Activated CD4-positive, alpha-beta T cell treated with anti-CD3 and anti-CD28 coated beads, Interleukin-2, amount 10 ng/mL, durations not matched to agents 24 days and 14 days (primary cell): ENCODE results near the gene DEFB119. TPM values are rescaled to one million over a fixed set of nuclear protein-coding genes. Genes with fewer than 3 reads are reported as not detected.
"Not testable (repeated sequence)": the region's sequence is repeated elsewhere in the genome, so short reads cannot be mapped to it uniquely, and the experiment has no call there.

Source experiments
- DNase-seq: peaks from one replicate; pipeline ENCODE4 v3.0.0; 2022
- H3K27ac Mint-ChIP-seq: one replicate; pipeline ENCODE4 v1.8.0; 2022; ENCODE audit warnings: mild to moderate bottlenecking, mixed read lengths
- H3K27me3 Mint-ChIP-seq: one replicate; pipeline ENCODE4 v1.8.0; 2022; ENCODE audit warnings: mixed read lengths
- H3K36me3 Mint-ChIP-seq: one replicate; pipeline ENCODE4 v1.8.0; 2022; ENCODE audit warnings: low read depth, mild to moderate bottlenecking, mixed read lengths
- H3K4me1 Mint-ChIP-seq: one replicate; pipeline ENCODE4 v1.8.0; 2021; ENCODE audit warnings: mixed read lengths
- H3K4me3 Mint-ChIP-seq: one replicate; pipeline ENCODE4 v1.8.0; 2022; ENCODE audit warnings: mild to moderate bottlenecking, moderate library complexity, mixed read lengths
- H3K9me3 Mint-ChIP-seq: one replicate; pipeline ENCODE4 v1.8.0; 2021; ENCODE audit warnings: mixed read lengths
- intact Hi-C: fragments of 100-400 bp; cut with micrococcal nuclease; formaldehyde crosslinking; loops from one replicate; pipeline ENCODE4 v1.15.1; 2023
- total RNA-seq: library from RNA; stranded (reverse); gene quantifications from 2 replicates; pipeline ENCODE4 v1.2.3, GENCODE V29; 2022

DEFB119 gene, protein sequence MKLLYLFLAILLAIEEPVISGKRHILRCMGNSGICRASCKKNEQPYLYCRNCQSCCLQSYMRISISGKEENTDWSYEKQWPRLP
- total RNA-seq = not detected in 2 replicates

GRCh38 chr20:31390490-31390889 is at the start of gene DEFB119:
Gene DEFB119 (minus strand): TSS chr20:31390590. CDS start chr20:31390483, 107 bp downstream.
- H3K4me1 Mint-ChIP-seq = no peaks in the 10 kb centered on the region
- H3K27ac Mint-ChIP-seq = no peak within 1 kb of the TSS
- no peak within 1 kb of the TSS for H3K4me3 Mint-ChIP-seq
- intact Hi-C loops = no loop called here
- peaks cover 2% of the 10 kb centered on the region for H3K27me3 Mint-ChIP-seq
- no peaks in the 10 kb centered on the region for H3K36me3 Mint-ChIP-seq
- no peak for DNase-seq
- no peaks in the 10 kb centered on the region for H3K9me3 Mint-ChIP-seq

- intact Hi-C loops = no loop called here
- Mint-ChIP-seq H3K36me3 (no peaks in the 10 kb centered on the region), H3K27ac (no peak overlapping the region), H3K9me3 (no peaks in the 10 kb centered on the region), H3K27me3 (peaks cover 2% of the 10 kb centered on the region), H3K4me1 (no peaks in the 10 kb centered on the region), H3K4me3 (no peak overlapping the region)
- no peak for DNase-seq
These were observed 40.3 kb upstream of the DEFB119 start for GRCh38 chr20:31430568-31431115.

- H3K27me3 Mint-ChIP-seq, H3K4me3 Mint-ChIP-seq, DNase-seq, intact Hi-C loops, H3K27ac Mint-ChIP-seq, H3K36me3 Mint-ChIP-seq, H3K9me3 Mint-ChIP-seq, H3K4me1 Mint-ChIP-seq: not testable (repeated sequence)
These were observed 37.2 kb upstream of the DEFB119 start for GRCh38 chr20:31427576-31427975.

DNA sequence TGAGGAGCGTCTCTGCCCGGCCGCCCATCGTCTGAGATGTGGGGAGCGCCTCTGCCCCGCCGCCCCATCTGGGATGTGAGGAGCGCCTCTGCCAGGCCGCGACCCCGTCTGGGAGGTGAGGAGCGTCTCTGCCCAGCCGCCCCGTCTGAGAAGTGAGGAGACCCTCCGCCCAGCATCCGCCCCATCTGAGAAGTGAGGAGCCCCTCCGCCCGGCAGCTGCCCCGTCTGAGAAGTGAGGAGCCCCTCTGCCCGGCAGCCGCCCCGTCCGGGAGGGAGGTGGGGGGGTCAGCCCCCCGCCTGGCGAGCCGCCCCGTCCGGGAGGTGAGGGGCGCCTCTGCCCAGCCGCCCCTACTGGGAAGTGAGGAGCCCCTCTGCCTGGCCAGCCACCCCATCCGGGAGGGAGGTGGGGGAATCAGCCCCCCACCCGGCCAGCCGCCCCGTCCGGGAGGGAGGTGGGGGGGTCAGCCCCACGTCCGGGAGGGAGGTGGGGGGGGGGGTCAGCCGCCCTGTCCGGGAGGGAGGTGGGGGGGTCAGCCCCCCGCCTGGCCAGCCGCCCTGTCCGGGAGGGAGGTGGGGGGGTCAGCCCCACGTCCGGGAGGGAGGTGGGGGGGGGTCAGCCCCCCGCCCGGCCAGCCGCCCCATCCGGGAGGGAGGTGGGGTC is 36.6 kb upstream of the DEFB119 start:
- H3K27ac Mint-ChIP-seq, H3K27me3 Mint-ChIP-seq, intact Hi-C loops, DNase-seq, H3K4me1 Mint-ChIP-seq, H3K36me3 Mint-ChIP-seq, H3K9me3 Mint-ChIP-seq, H3K4me3 Mint-ChIP-seq: not testable (repeated sequence)

DNA sequence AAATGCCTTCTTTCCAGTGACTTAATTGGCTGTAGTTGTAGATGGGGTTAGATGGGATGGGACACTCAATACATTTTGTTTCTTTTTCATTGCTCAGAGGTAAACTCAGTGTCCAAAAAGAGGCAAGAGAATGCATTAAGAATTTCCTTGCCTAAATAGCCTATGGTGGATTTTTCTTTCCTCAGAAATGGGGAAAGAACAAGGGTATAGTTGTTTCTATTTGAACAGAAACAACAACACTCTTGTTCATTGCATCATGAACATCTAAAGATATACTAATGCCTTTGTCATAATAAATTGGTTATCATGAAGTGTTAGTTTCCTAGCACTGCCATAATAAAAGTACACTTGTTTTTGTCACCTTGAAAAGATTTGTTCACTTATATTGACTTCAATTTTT is 35.4 kb upstream of the DEFB119 start:
- H3K27ac Mint-ChIP-seq = no peak overlapping the region
- H3K4me1 Mint-ChIP-seq = no peaks in the 10 kb centered on the region
- intact Hi-C loops = no loop called here
- no peak overlapping the region for H3K4me3 Mint-ChIP-seq
- no peak for DNase-seq
- H3K9me3 Mint-ChIP-seq = no peaks in the 10 kb centered on the region
- no peaks in the 10 kb centered on the region for H3K36me3 Mint-ChIP-seq
- peaks cover 2% of the 10 kb centered on the region for H3K27me3 Mint-ChIP-seq

DNA sequence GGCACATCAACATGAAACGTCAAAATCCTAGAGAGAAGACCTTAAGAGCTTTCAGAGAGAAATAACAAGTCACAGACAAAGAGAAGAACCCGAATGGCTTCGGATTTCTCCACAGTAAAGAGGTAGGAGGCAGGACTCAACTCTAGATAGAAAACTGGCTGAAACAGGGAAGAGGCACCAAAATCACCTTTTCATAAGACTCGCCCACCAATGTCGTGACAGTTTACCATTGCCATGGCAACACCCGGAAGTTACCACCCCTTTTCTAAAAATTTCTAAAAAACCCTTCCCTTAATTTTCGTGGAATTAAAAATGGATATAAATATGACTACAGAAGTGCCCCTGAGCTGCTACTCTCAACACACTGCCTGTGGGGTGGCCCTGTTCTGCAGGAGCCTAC is 27.9 kb upstream of the DEFB119 start:
- Mint-ChIP-seq H3K4me1 (no peaks in the 10 kb centered on the region), H3K27me3 (no peaks in the 10 kb centered on the region), H3K36me3 (no peaks in the 10 kb centered on the region), H3K27ac (no peak overlapping the region), H3K4me3 (no peak overlapping the region), H3K9me3 (no peaks in the 10 kb centered on the region)
- intact Hi-C loops = no loop called here
- DNase-seq = no peak

- Mint-ChIP-seq H3K27ac (no peak overlapping the region), H3K27me3 (peaks cover 3% of the 10 kb centered on the region), H3K9me3 (no peaks in the 10 kb centered on the region), H3K36me3 (no peaks in the 10 kb centered on the region), H3K4me1 (no peaks in the 10 kb centered on the region), H3K4me3 (no peak overlapping the region)
- DNase-seq = no peak
- intact Hi-C loops = no loop called here
These were observed 25.3 kb upstream of the DEFB119 start for GRCh38 chr20:31415653-31416052.

DNA sequence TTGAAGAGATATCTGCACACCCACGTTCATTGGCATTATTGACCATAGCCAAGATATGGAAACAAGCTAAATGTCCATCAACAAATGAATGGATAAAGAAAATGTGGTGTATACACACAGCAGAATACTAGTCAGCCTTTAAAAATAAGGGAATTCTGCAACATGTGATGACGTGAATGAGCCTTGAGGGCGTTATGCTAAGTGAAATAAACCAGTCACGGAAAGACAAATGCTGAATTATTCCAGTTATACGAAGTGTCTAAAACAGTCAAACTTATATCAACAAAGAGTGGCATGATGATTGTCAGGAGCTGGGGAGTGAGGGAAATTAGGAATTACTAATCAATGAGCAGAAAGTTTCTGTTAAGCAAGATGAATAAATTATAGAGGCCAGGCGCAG is 24.0 kb upstream of the DEFB119 start:
- intact Hi-C loops = no loop called here
- H3K27ac Mint-ChIP-seq = no peak overlapping the region
- H3K36me3 Mint-ChIP-seq = no peaks in the 10 kb centered on the region
- no peaks in the 10 kb centered on the region for H3K4me1 Mint-ChIP-seq
- H3K4me3 Mint-ChIP-seq = no peak overlapping the region
- peaks cover 3% of the 10 kb centered on the region for H3K27me3 Mint-ChIP-seq
- DNase-seq = no peak
- no peaks in the 10 kb centered on the region for H3K9me3 Mint-ChIP-seq

DNA sequence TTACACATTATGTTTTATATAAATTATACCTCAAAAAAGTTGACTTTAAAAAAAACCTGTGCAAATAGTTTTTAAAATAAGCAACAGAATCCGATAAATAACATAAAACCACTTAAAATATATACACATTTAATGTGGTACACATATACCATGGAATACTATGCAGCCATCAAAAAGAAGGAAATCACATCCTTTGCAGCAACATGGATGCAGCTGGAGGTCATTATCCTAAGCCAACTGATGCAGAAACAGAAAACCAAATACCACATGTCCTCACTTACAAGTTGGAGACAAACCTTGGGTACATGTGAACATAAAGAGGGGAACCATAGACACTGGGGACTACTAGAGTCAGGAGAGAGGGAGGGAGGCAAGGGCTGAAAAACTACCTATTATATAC is 19.6 kb upstream of the DEFB119 start:
- no peaks in the 10 kb centered on the region for H3K36me3 Mint-ChIP-seq
- no peaks in the 10 kb centered on the region for H3K4me1 Mint-ChIP-seq
- peaks cover 3% of the 10 kb centered on the region for H3K27me3 Mint-ChIP-seq
- H3K4me3 Mint-ChIP-seq = no peak overlapping the region
- H3K27ac Mint-ChIP-seq = no peak overlapping the region
- H3K9me3 Mint-ChIP-seq = no peaks in the 10 kb centered on the region
- intact Hi-C loops = no loop called here
- DNase-seq = no peak

DNA sequence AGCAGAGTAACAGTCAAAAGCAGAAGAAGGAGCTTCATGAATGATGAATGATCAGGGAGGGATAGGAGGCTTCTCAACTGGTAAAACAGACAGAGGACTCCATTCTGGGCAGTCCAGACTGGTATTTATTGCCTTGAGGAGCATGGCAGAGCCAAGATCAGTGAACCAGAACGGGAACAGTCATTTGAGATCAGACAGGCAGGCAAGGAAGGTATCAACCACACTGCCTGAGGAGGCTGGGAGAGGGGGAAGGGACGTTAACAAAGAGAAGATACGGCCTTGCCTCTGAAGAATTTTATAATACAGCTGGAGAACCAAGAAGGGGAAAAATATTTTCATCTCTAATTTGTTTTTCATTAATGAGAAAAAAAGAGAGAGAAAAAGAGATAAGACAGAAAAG is 15.7 kb upstream of the DEFB119 start, which contains the start of gene DEFB121:
Gene DEFB121 (minus strand): TSS at position 101 of the 400 bp plus-strand sequence. CDS start 63 bp downstream, at position 38.
- no peak for DNase-seq
- intact Hi-C loops = no loop called here
- H3K27ac Mint-ChIP-seq = no peak within 1 kb of the TSS
- no peaks in the 10 kb centered on the region for H3K36me3 Mint-ChIP-seq
- H3K27me3 Mint-ChIP-seq = no peaks in the 10 kb centered on the region
- no peaks in the 10 kb centered on the region for H3K9me3 Mint-ChIP-seq
- H3K4me3 Mint-ChIP-seq = no peak within 1 kb of the TSS
- H3K4me1 Mint-ChIP-seq = no peaks in the 10 kb centered on the region

DNA sequence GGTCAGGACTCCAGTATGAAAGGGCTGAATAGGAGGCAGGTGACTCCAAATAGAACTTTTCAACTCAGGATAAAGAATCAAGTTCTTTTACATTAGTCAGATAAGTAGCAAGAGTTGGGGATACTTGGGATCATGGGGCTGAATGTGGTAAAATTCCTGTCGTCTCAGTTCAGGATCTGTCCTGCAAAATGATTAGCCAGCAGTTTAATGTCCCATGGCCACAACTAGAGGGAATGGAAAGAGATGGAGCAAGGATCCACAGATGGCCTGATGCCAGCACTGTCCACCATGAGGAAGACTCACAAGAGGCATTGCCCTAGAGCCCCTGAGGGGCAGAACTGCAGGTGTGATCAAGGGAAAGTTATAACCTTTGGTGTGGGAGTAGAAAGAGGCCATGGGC is 13.5 kb upstream of the DEFB119 start:
- no peaks in the 10 kb centered on the region for H3K9me3 Mint-ChIP-seq
- no peaks in the 10 kb centered on the region for H3K27me3 Mint-ChIP-seq
- no peak for DNase-seq
- H3K27ac Mint-ChIP-seq = no peak overlapping the region
- H3K4me1 Mint-ChIP-seq = no peaks in the 10 kb centered on the region
- H3K4me3 Mint-ChIP-seq = no peak overlapping the region
- no peaks in the 10 kb centered on the region for H3K36me3 Mint-ChIP-seq
- intact Hi-C loops = no loop called here

DNA sequence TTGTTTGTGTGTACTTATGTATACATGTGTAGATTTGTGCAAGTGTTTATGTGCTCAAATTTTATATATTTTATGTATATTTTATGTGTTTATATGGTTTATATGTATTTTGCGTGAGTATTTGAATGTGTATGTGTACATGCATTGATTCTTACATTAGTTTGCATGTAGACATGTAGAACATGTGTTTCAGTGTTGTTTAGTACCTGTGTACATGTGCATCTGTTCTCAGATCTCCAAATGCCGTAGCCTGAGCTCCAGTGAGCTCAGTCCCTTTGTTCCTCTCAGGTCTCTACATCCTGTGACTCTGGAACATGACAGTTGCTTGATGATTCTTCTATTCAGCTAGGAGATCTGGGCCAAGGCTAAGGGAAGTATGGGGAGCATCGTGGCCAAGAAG is 4.5 kb upstream of the DEFB119 start:
- H3K4me1 Mint-ChIP-seq = no peaks in the 10 kb centered on the region
- intact Hi-C loops = no loop called here
- H3K27ac Mint-ChIP-seq = no peak overlapping the region
- no peak overlapping the region for H3K4me3 Mint-ChIP-seq
- no peaks in the 10 kb centered on the region for H3K36me3 Mint-ChIP-seq
- H3K27me3 Mint-ChIP-seq = peaks cover 2% of the 10 kb centered on the region
- DNase-seq = no peak
- no peaks in the 10 kb centered on the region for H3K9me3 Mint-ChIP-seq

- DNase-seq = no peak
- Mint-ChIP-seq H3K4me1 (no peaks in the 10 kb centered on the region), H3K9me3 (no peaks in the 10 kb centered on the region), H3K36me3 (no peaks in the 10 kb centered on the region), H3K4me3 (no peak overlapping the region), H3K27ac (no peak overlapping the region), H3K27me3 (peaks cover 2% of the 10 kb centered on the region)
- intact Hi-C loops = no loop called here
These were observed 2.4 kb upstream of the DEFB119 start for GRCh38 chr20:31392836-31393235.

GRCh38 chr20:31374346-31374745 is 16.0 kb downstream of the DEFB119 start:
- no peak for DNase-seq
- Mint-ChIP-seq H3K27me3 (no peaks in the 10 kb centered on the region), H3K27ac (no peak overlapping the region), H3K4me3 (no peak overlapping the region), H3K4me1 (no peaks in the 10 kb centered on the region), H3K9me3 (peaks cover 3% of the 10 kb centered on the region), H3K36me3 (no peaks in the 10 kb centered on the region)
- intact Hi-C loops = no loop called here

DNA sequence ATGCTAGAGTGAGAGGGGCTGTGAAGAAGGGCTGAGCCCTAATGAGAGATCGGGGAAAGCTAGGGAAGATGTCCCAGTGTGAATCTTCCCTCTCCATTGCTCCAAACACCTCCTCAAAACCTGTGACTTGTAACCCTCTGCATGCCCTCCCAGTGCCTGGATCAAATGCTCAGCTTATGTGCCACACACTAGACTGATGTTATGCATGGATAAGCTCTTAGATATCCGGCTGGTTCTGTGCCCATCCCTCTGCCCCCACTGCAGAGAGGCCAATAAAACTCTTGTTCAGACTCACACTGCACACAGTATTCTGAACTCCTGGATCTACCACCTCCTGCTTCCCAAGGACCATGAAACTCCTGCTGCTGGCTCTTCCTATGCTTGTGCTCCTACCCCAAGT is 22.1 kb downstream of the DEFB119 start, which contains the start of gene DEFB118:
Gene DEFB118 (plus strand): TSS at position 301 of the 400 bp plus-strand sequence. CDS start 50 bp downstream, at position 351.
- Mint-ChIP-seq H3K36me3 (no peaks in the 10 kb centered on the region), H3K4me1 (no peaks in the 10 kb centered on the region), H3K27me3 (no peaks in the 10 kb centered on the region), H3K27ac (no peak within 1 kb of the TSS), H3K9me3 (no peaks in the 10 kb centered on the region), H3K4me3 (no peak within 1 kb of the TSS)
- no peak for DNase-seq
- intact Hi-C loops = no loop called here
